Sigmoid colon (tissue), 4 donors: Measurements from ENCODE around the gene C17orf67.

Source experiments
- CTCF ChIP-seq, 4 experiments: fragments of 450-650 bp in 3 of 4; fragments of 200-600 bp in 1 of 4; IDR thresholded peaks; one replicate each; pipeline ENCODE4 v1.5.1; 2016 to 2019; ENCODE audit warnings: antibody characterized with exemption in 4 of 4, mild to moderate bottlenecking in 3 of 4, moderate library complexity in 2 of 4
- EP300 ChIP-seq, 4 donors: sonication (generic); formaldehyde crosslinking; IDR thresholded peaks; one replicate each; pipeline ENCODE4 v1.6.1; 2017; ENCODE audit warnings: antibody characterized with exemption in 4 of 4
- POLR2A ChIP-seq, 2 donors: fragments of 450-650 bp; IDR thresholded peaks; one replicate each; pipeline ENCODE4 v1.6.1; 2016; ENCODE audit warnings: antibody characterized with exemption in 2 of 2, mild to moderate bottlenecking in 2 of 2, moderate library complexity in 2 of 2
- POLR2AphosphoS5 ChIP-seq, 4 donors: sonication (generic); formaldehyde crosslinking; IDR thresholded peaks; one replicate each; pipeline ENCODE4 v1.6.1; 2017; ENCODE audit warnings: antibody characterized with exemption in 4 of 4

DNA sequence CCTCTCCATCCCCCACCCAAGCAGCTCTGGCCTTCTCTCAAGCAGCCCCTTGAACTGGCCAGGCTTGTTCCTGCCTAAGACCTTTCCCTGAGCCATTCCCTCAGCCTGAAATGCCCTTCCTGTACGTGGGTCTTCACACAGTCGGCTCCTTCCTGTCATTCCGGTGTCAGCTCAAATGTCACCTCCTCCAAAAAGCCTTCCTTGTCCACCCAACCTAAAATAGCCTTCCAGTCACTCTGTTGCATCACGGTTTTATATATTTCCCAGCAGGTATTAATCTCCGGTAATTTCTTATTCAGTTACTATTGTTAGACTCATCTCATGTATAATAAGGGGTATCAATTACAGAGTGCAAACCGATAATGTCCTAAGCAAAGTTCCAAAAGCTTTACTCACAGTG, 51.8 kb downstream of the C17orf67 start:
- no peak for TF ChIP-seq CTCF (IDR thresholded peaks at IDR 0.05)
- TF ChIP-seq POLR2A (IDR thresholded peaks at IDR 0.05): no peak
- TF ChIP-seq EP300 (IDR thresholded peaks at IDR 0.05): no peak
- no peak for TF ChIP-seq POLR2AphosphoS5 (IDR thresholded peaks at IDR 0.05)
